Stimulated activated CD8-positive, alpha-beta memory T cell treated with anti-CD3 and anti-CD28 coated beads, Interleukin-4, amount 100 ng/mL, for 1 hour (primary cell): ENCODE measurements around the gene SMARCAL1.

Source experiments
- DNase-seq, 2 donors: peaks; one replicate each; pipeline ENCODE4 v3.0.0-alpha.2; 2020; ENCODE audit warnings: low read depth in 2 of 2, low spot score in 1 of 2

SMARCAL1 gene

GRCh38 chr2:216392945-216393840 is 19.1 kb upstream of the SMARCAL1 start:
- no peak for DNase-seq

GRCh38 chr2:216394881-216395280 is 17.4 kb upstream of the SMARCAL1 start:
- DNase-seq, result no peak

- no peak for DNase-seq
Measured at GRCh38 chr2:216399621-216400020, 12.7 kb upstream of the SMARCAL1 start.

GRCh38 chr2:216402751-216403150 is 9.5 kb upstream of the SMARCAL1 start:
- DNase-seq, result no peak

- DNase-seq, result peak; percentile 18 to 25
Measured at GRCh38 chr2:216404010-216404618, 8.2 kb upstream of the SMARCAL1 start.

- no peak for DNase-seq
Measured at GRCh38 chr2:216405588-216405987, 6.7 kb upstream of the SMARCAL1 start.

- DNase-seq, result no peak
Measured at GRCh38 chr2:216406826-216407225, 5.5 kb upstream of the SMARCAL1 start.

GRCh38 chr2:216408426-216409290 is 3.6 kb upstream of the SMARCAL1 start:
- no peak for DNase-seq

GRCh38 chr2:216410550-216410949 is 1.7 kb upstream of the SMARCAL1 start:
- no peak for DNase-seq

- no peak for DNase-seq
Measured at GRCh38 chr2:216413882-216414281, 1.6 kb downstream of the SMARCAL1 start.

GRCh38 chr2:216414772-216415319 is 2.6 kb downstream of the SMARCAL1 start:
- no peak for DNase-seq

- DNase-seq, result no peak
Measured at GRCh38 chr2:216415541-216415940, 3.3 kb downstream of the SMARCAL1 start.

GRCh38 chr2:216416571-216417307 is 4.5 kb downstream of the SMARCAL1 start:
- no peak for DNase-seq

GRCh38 chr2:216418981-216419380 is 6.7 kb downstream of the SMARCAL1 start:
- no peak for DNase-seq

- no peak for DNase-seq
Measured at GRCh38 chr2:216420367-216421101, 8.2 kb downstream of the SMARCAL1 start.

- DNase-seq, result no peak
Measured at GRCh38 chr2:216423071-216423470, 10.8 kb downstream of the SMARCAL1 start.

GRCh38 chr2:216424274-216424673 is 12.0 kb downstream of the SMARCAL1 start:
- no peak for DNase-seq

GRCh38 chr2:216425008-216425787 is 12.9 kb downstream of the SMARCAL1 start:
- DNase-seq, result no peak

- DNase-seq, result no peak
Measured at GRCh38 chr2:216426166-216426777, 14.0 kb downstream of the SMARCAL1 start.
